Peyer's patch (tissue), 4 donors: ENCODE measurements around the gene PLCL1. TPM values are rescaled to one million over a fixed set of nuclear protein-coding genes. Genes with fewer than 3 reads are reported as not detected.

Experiments
- DNase-seq, 3 donors: peaks; one replicate each; pipeline ENCODE4 v3.0.0-alpha.2; 2017 to 2019
- H3K27ac ChIP-seq, 4 donors: fragments of 200-600 bp; sonication (generic); one replicate each; pipeline ENCODE4 v1.5.1; 2016 to 2019
- H3K27me3 ChIP-seq, 2 donors: fragments of 200-600 bp; sonication (generic); one replicate each; pipeline ENCODE4 v1.5.1; 2019
- H3K36me3 ChIP-seq, 3 donors: fragments of 200-600 bp; sonication (generic); one replicate each; pipeline ENCODE4 v1.5.1; 2016 to 2019
- H3K4me1 ChIP-seq, 4 donors: fragments of 200-600 bp; sonication (generic); one replicate each; pipeline ENCODE4 v1.5.1; 2016 to 2019
- H3K4me3 ChIP-seq, 4 donors: fragments of 200-600 bp; sonication (generic); 1 replicate in 3 of 4; 2 replicates in 1 of 4; pipeline ENCODE4 v1.5.1; 2016 to 2019; ENCODE audit warnings: mild to moderate bottlenecking in 1 of 4
- H3K9me3 ChIP-seq, 4 donors: fragments of 200-600 bp; sonication (generic); one replicate each; pipeline ENCODE4 v1.5.1; 2016 to 2019; ENCODE audit warnings: mild to moderate bottlenecking in 1 of 4
- POLR2A ChIP-seq, 2 donors: fragments of 450-650 bp; IDR thresholded peaks; one replicate each; pipeline ENCODE4 v1.5.1; 2017; ENCODE audit warnings: antibody characterized with exemption in 2 of 2, mild to moderate bottlenecking in 2 of 2, moderate library complexity in 2 of 2
- total RNA-seq, 4 donors: library from RNA; depleted of rRNA; stranded (reverse); fragments of >200 nt; gene quantifications; one replicate each; pipeline ENCODE4 v1.1.0, GENCODE V29; 2016
- TF ChIP-seq, protein P1 (sequence below), 6 experiments: fragments of 450-650 bp in 4 of 6; fragments of 200-600 bp in 2 of 6; sonication (generic) in 1 of 6; IDR thresholded peaks; one replicate each; pipeline ENCODE4 v1.5.1; 2017 to 2019; ENCODE audit warnings: antibody characterized with exemption in 6 of 6, mild to moderate bottlenecking in 3 of 6, moderate library complexity in 1 of 6

PLCL1 gene
- total RNA-seq, 4 donors from 2014 or later, result 1.9 to 5.8 (median 2.8) TPM; not detected in 1

DNA sequence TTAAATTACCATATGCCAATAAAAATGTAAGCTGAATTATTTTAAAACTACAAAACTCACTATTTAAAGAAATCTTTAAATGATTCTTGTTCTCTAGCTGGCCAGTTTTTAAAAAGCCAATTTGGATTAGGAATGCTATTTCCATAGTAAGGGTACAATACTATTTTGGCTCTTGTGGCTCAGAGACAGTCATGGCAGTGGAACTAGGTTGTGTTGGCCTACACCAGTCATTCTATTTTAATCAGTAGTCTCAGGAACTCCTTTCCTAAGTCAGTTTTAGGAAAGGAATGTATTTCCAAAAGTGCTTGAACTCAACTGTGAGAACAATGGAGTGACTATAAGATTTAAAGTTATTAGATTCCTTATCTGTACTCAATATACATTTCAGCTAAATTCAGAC, 25.1 kb upstream of the PLCL1 start:
- Histone ChIP-seq H3K27me3 (no peaks in the 10 kb centered on the region), H3K27ac (no peak overlapping the region), H3K36me3 (no peaks in the 10 kb centered on the region), H3K9me3 (no peaks in the 10 kb centered on the region), H3K4me1 (no peaks in the 10 kb centered on the region), H3K4me3 (no peak overlapping the region)
- DNase-seq, result no peak
- TF ChIP-seq POLR2A (IDR thresholded peaks at IDR 0.05), result no peak
- TF ChIP-seq, protein P1, sequence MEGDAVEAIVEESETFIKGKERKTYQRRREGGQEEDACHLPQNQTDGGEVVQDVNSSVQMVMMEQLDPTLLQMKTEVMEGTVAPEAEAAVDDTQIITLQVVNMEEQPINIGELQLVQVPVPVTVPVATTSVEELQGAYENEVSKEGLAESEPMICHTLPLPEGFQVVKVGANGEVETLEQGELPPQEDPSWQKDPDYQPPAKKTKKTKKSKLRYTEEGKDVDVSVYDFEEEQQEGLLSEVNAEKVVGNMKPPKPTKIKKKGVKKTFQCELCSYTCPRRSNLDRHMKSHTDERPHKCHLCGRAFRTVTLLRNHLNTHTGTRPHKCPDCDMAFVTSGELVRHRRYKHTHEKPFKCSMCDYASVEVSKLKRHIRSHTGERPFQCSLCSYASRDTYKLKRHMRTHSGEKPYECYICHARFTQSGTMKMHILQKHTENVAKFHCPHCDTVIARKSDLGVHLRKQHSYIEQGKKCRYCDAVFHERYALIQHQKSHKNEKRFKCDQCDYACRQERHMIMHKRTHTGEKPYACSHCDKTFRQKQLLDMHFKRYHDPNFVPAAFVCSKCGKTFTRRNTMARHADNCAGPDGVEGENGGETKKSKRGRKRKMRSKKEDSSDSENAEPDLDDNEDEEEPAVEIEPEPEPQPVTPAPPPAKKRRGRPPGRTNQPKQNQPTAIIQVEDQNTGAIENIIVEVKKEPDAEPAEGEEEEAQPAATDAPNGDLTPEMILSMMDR (IDR thresholded peaks at IDR 0.05), result no peak

DNA sequence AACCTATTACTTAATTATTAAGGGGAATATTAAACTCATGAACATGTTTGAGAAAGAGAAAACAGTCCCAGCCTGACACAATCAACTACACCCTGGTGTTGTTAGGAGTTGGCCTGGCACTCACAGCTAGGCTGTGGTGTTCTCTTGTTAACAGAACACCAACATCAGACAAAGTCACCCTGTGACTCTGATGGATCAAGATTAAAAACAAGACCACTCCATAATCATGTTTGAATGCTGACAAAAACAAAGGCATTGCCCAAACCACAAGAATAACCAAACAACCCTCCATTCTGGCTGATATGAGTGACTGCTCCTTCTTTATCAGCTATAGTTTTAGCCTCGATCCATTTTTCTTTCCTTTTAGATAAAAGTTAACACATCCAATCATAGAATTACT, 22.3 kb upstream of the PLCL1 start:
- Histone ChIP-seq H3K27me3 (peaks cover 0 to 7% of the 10 kb centered on the region in 2 donors), H3K36me3 (no peaks in the 10 kb centered on the region), H3K9me3 (no peaks in the 10 kb centered on the region), H3K4me1 (peaks cover 0 to 11% (median 0%) of the 10 kb centered on the region in 4 donors), H3K4me3 (no peak overlapping the region), H3K27ac (no peak overlapping the region)
- TF ChIP-seq POLR2A (IDR thresholded peaks at IDR 0.05), result no peak
- TF ChIP-seq, protein P1 (IDR thresholded peaks at IDR 0.05), result no peak
- no peak for DNase-seq

DNA sequence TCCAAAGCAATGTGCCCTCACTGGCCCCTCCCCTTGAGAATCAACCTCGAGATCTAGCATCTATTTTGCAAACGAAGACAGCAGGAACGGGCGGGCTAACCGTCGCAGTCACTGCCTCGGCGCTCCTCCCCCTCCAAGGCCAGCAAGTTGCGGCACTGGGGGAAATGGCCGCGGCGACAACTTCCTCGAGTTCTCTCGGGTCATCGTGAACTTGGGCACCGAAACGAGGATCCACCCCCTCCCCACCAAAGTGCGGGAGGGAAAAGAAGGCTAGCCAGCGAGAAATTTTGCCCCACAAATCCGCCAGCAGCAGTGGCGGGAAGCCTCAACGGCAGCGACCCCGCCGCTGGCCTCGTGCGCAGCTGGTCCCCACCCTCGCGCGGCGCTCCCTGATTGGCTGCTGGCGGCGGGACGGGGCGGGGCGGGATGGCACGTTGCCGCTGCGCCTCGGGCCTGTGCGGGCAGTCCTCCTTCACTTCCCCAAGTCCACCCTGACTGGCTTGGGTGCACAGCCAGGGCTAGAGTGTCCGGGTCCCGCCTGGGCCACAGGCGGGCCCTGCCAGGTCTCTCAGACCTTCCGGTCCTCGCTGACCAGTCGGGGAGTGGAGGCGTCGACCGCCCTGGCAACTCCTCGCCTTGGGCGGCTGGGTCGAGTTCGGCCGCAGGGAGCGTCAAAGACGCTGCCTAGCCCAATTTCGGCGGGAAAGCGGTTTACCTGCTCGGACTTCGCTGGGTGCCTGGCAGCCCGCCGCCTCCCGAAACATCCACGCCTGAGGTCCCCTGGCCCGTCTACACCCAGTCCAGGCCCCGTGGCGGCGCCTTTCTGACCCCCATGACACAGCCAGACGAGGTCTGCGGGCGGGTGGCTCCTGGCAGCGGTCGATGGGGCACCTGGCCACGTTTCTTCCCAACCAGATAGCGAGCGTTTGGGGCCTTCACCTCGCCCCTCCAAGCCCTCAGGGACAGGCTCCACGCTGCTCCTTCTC, 19.1 kb upstream of the PLCL1 start, which contains the start of gene BOLL:
Gene BOLL (minus strand): TSS at position 364 of the 986 bp plus-strand sequence. CDS start 3,469 bp downstream, outside the sequence.
- Histone ChIP-seq H3K4me1 (peaks cover 0 to 11% (median 0%) of the 10 kb centered on the region in 4 donors), H3K9me3 (no peaks in the 10 kb centered on the region), H3K36me3 (no peaks in the 10 kb centered on the region), H3K4me3 (peak within 1 kb of the TSS; percentile 18 to 49 (median 43)), H3K27me3 (peaks cover 0 to 9% of the 10 kb centered on the region in 2 donors), H3K27ac (no peak within 1 kb of the TSS)
- TF ChIP-seq, protein P1 (IDR thresholded peaks at IDR 0.05), result no peak
- no peak for TF ChIP-seq POLR2A (IDR thresholded peaks at IDR 0.05)
- no peak for DNase-seq

DNA sequence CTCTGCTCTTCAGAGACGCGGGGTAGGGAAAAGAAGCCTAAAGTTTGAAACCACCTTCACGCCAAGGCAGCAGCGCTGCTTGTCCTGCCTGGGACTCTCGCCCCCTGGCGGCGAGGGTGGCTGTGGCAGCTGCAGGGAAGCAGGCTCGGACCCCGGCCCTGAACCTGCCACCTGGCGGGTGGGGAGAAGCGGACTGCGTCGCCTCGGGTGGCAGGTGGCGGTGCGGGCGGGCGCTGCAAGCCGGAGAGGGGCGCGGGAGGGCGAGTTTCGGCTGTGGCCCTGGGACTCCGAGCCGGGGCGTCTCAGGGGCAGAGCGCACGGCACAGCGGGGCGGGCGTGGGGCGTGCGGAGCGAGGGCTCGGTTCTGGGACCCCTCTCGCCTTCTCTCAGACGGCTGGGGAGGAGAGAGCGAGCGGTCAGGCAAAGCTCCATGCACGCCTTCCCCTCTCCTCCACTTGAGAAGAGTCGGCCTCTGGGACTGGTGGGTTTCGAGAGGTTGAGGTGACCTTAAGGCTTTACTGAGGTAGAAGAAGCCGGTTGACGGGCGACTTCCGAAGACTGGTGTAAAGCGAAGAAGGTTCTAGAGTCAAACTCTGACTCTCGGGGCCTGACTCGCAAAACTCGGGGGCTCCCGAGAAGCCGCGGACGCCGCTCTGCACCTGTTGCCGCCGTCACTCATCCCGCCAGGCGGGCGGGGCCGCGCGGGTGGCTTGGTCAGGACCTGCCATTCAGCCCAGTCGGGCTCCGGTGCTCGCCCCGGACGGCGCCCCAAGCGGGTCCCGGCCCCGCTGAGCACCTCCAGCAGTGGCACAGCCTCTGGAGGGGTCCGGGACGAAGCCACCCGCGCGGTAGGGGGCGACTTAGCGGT, 18.1 kb upstream of the PLCL1 start:
- TF ChIP-seq, protein P1 (IDR thresholded peaks at IDR 0.05), result peak in 5 of 6 experiments; percentile 28 to 46 (median 38)
- no peak for TF ChIP-seq POLR2A (IDR thresholded peaks at IDR 0.05)
- peak overlapping the region; percentile 18 to 49 (median 43) for H3K4me3 ChIP-seq
- no peaks in the 10 kb centered on the region for H3K36me3 ChIP-seq
- H3K9me3 ChIP-seq, result no peaks in the 10 kb centered on the region
- H3K27me3 ChIP-seq, result peaks cover 0 to 9% of the 10 kb centered on the region in 2 donors
- peak in 2 of 3 donors; percentile 52 to 54 for DNase-seq
- H3K27ac ChIP-seq, result no peak overlapping the region
- H3K4me1 ChIP-seq, result peaks cover 0 to 11% (median 0%) of the 10 kb centered on the region in 4 donors

DNA sequence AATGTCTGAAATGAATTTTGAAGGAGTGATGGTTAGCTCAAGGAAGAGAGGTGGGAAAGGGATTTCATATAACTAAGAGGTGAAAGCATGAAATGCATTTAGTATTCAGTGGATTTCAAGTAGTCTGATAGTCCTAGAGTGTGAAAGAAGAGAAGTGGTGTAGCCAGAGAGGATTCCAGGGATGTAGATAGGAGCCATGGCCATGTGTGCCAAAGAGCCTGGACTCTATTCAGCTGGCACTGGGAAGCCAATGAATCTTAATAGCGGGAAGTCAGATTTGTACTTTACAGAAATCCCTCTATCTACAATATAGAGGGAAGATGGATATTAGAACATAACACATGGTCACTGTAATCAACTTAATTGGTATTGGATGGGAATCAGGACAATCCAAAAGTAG, 10.9 kb upstream of the PLCL1 start:
- H3K36me3 ChIP-seq, result no peaks in the 10 kb centered on the region
- TF ChIP-seq POLR2A (IDR thresholded peaks at IDR 0.05), result no peak
- TF ChIP-seq, protein P1 (IDR thresholded peaks at IDR 0.05), result no peak
- DNase-seq, result no peak

More for the DNA sequence above, 10.9 kb upstream of the PLCL1 start:
- no peaks in the 10 kb centered on the region for H3K27me3 ChIP-seq
- no peaks in the 10 kb centered on the region for H3K4me1 ChIP-seq
- H3K9me3 ChIP-seq, result no peaks in the 10 kb centered on the region
- no peak overlapping the region for H3K4me3 ChIP-seq
- no peak overlapping the region for H3K27ac ChIP-seq
